Epithelial cell of proximal tubule (primary cell): ENCODE measurements around the gene CCDC73. TPM values are rescaled to one million over a fixed set of nuclear protein-coding genes. Genes with fewer than 3 reads are reported as not detected.
A peak's percentile ranks its signal among the peaks of the same experiment; 100 is the strongest.
"Not testable (repeated sequence)": the region's sequence is repeated elsewhere in the genome, so short reads cannot be mapped to it uniquely, and the experiment has no call there.

ENCODE experiments used
- DNase-seq: peaks from one replicate; pipeline ENCODE4 v3.0.0-alpha.2; 2011; ENCODE audit warnings: low read depth
- H3K4me3 ChIP-seq: 2 replicates; pipeline ENCODE4 v1.5.1; 2011; ENCODE audit warnings: low read depth, mild to moderate bottlenecking, low read length
- CTCF ChIP-seq: conservative IDR thresholded peaks from 2 replicates; pipeline ENCODE4 v1.5.1; 2012; ENCODE audit warnings: low read depth, mild to moderate bottlenecking, low read length
- total RNA-seq: library from RNA; depleted of rRNA; stranded (reverse); fragments of >200 nt; gene quantifications from 2 replicates; pipeline ENCODE4 v1.2.3, GENCODE V29; 2015

The CCDC73 gene
- total RNA-seq, 1 donor from 2014 or later, result not detected

GRCh38 chr11:32781721-32782120 lies 12.7 kb downstream of the CCDC73 start:
- no peak for DNase-seq
- no peak overlapping the region for H3K4me3 ChIP-seq
- no peak for TF ChIP-seq CTCF

GRCh38 chr11:32780839-32781238 lies 13.6 kb downstream of the CCDC73 start:
- DNase-seq, H3K4me3 ChIP-seq: not testable (repeated sequence)

GRCh38 chr11:32779136-32779535 lies 15.3 kb downstream of the CCDC73 start:
- no peak for TF ChIP-seq CTCF
- no peak for DNase-seq
- no peak overlapping the region for H3K4me3 ChIP-seq

- no peak for TF ChIP-seq CTCF
- H3K4me3 ChIP-seq, result peak overlapping the region; percentile 15
- DNase-seq, result no peak
These were observed 18.6 kb downstream of the CCDC73 start for GRCh38 chr11:32775908-32776307.

DNA sequence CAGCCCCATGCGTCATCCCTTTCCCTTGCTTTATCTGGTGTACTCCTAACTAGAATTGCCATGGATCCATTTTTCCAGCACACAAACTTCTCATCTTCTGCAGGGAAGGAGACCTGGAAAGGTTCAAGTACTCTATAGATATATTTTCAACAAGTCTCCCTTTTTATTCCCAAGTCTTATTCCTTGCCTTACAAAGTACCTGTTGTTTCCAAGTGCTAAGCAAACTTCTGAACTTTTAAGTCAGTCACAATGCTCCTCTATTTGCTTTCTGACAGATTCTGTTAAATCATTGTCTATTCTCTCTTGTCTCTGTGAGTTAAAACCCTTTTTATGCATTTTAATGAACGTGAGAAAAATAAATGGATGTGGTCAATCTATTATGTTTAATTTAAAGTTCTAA lies 20.4 kb downstream of the CCDC73 start:
- no peak overlapping the region for H3K4me3 ChIP-seq
- DNase-seq, result no peak
- no peak for TF ChIP-seq CTCF

DNA sequence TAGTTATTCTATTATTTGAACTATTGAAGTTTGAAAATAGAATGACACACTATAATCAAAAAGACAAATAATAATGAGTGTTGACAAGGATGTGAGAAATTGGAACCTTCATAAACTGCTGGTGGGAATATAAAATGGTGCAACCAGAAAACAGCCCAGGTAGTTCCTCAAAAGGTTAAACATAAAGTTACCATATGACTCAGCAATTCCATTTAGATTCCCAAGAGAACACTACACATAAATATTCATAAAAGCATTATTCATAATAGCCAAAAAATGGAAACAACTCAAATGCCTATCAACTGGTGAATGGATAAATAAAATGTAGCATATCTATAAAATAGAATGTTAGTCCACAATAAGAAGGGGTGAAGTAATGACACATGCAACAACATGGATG lies 21.7 kb downstream of the CCDC73 start:
- DNase-seq, result no peak
- H3K4me3 ChIP-seq, result no peak overlapping the region

GRCh38 chr11:32761774-32762173 lies 32.7 kb downstream of the CCDC73 start:
- H3K4me3 ChIP-seq, DNase-seq: not testable (repeated sequence)

More for the DNA sequence above, 21.7 kb downstream of the CCDC73 start:
- no peak for TF ChIP-seq CTCF

- TF ChIP-seq CTCF, result no peak
- no peak for DNase-seq
- H3K4me3 ChIP-seq, result no peak overlapping the region
These were observed 36.2 kb downstream of the CCDC73 start for GRCh38 chr11:32758291-32758690.

- not testable (repeated sequence) for H3K4me3 ChIP-seq, DNase-seq
These were observed 41.3 kb downstream of the CCDC73 start for GRCh38 chr11:32753181-32753580.
